SK-MEL-5 (cell line): ENCODE results near the gene HMX1. TPM values are rescaled to one million over a fixed set of nuclear protein-coding genes. Genes with fewer than 3 reads are reported as not detected.

Experiments
- DNase-seq: peaks from one replicate; pipeline ENCODE4 v3.0.0-alpha.2; 2016; ENCODE audit warnings: low read depth, low spot score
- in situ Hi-C: cut with HindIII; loops from 2 replicates; pipeline ENCODE4 v1.10.0; 2016; ENCODE audit warnings: low sequenced_read_pairs, high pct_unique_total_duplicates, low pct_unique_long_range_greater_than_20kb
- total RNA-seq: library from RNA; depleted of rRNA; stranded (reverse); fragments of >200 nt; shearing (Covaris generic); gene quantifications from 2 replicates; pipeline ENCODE4 v1.2.3, GENCODE V29; 2014

Gene HMX1
- total RNA-seq, 1 experiment from 2014 or later, result 1.3 TPM

GRCh38 chr4:8863686-8864682 is 7.7 kb downstream of the HMX1 start:
- in situ Hi-C loops, result no loop called here
- DNase-seq, result no peak

DNA sequence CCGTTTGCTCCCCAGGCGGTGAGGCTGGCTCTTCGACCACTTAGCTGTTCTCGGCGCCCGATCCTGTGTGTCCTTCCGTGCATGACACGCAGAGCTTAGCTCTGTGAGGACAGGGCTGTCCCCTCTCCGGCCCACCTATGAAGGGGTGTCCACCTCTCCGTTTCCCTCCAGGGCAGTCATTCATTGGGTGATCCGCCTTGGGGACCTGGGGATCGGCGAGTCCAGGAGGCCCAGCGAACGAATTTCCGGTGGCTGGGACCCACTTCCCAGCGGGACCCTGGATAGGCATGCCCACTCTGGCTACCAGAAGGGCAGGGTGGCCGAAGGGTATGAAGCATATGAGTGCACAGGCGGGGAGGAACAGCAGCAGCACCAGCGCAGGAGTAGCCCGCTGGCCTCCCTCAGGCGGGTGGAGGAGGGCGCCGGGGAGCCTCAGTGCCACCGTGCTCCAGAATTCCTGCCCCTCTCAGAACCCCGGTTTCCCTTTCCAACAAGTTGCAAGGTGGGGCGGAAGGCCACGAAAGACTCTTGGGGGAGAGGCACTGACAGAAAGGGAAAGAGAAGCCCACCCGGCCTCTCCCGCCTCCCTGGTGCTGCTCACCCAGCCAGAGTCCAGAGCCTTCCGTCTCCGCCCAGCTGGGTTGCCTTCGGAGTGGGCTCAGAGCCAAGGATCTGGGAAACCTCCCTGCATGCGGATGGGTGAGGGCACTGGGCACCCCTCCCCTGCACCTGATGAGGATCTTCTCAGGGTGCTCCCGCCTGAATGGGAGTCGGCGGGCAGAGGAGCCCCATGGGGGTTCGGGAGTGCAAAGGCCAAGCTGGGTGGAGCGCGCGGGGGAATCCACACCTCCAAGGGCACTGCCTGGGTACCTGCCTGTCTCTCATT is 8.6 kb downstream of the HMX1 start:
- in situ Hi-C loops, result no loop called here
- no peak for DNase-seq

GRCh38 chr4:8862334-8862733 is 9.3 kb downstream of the HMX1 start:
- in situ Hi-C loops, result no loop called here
- no peak for DNase-seq

DNA sequence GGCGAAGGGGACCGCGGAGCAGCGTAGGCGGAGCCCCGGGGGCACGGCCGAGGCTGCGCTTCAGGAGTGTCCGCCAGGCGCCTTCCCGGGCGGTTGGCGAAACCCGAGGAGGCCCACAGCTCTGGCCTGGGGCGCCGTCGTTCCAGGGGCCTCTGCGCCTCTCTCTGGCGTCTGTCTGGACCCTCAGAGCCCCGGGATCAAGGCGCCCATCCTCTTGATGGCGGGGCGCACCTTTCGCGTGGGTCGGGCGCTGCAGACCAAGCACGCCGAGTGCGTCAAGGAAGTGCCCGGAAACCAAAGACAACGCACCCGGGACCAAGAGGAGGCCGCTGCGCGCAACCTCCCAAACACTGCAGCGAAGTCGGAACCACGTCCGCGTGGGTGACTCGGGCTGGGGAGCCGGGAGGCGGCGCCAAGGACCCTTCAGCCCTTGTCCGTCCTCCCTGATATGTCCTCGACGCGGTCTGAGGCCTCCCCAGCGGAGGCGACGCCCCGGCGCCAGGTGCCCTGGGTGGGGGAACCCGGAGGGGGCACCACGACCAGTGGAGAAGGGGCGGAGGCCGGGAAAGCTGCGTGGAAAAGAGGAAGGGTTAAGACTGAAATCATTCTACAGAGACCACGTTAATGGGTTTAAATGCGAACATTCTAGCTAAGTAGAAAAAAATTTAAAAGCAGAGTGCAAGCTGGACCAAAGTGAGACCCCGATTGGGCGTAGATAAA is 9.9 kb downstream of the HMX1 start:
- in situ Hi-C loops, result no loop called here
- no peak for DNase-seq

- DNase-seq, result no peak
- in situ Hi-C loops, result no loop called here
These were observed 10.6 kb downstream of the HMX1 start for GRCh38 chr4:8860892-8861575.

DNA sequence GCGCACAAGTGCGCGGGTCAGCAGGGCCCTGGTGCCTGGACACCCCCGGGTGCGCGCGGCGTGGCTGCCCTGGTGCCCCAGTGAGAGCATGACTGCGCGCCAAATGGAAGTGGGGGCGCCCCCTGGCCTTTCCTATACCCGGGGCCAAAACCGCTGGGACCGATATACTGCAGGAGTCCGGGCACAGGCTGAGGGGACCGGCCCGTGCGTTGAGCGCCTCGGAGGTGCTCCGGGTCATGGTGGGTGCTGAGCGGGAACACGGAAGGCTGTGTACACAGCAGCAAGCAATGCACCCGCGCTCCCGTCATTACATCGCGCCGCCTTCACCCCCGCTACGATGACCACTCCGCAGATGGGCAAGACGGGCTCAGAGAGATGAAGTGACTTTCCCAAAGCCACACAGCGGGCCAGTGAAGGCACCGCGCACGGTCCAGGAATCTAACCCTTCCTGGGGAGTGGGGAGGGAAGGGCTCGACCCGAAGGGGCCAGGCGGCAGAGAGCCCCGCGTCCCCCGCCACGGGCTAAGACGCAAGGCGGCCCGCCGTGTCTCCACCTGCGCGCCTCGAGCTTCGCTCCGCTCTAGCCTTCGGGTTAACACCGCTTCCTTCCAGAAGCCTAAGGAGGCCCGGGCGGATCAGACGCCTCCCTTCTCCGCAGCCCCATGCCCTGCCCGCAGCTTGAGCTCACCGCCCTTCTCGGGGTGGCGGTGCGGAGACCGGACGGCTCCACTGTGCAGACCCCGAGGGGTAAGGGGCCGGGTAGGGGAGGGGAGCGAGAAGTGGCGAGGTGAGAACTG is 11.3 kb downstream of the HMX1 start:
- no peak for DNase-seq
- in situ Hi-C loops, result no loop called here

GRCh38 chr4:8859550-8860095 is 12.0 kb downstream of the HMX1 start:
- in situ Hi-C loops, result no loop called here
- DNase-seq, result no peak

GRCh38 chr4:8858701-8859210 is 12.9 kb downstream of the HMX1 start:
- in situ Hi-C loops, result no loop called here
- no peak for DNase-seq

GRCh38 chr4:8857766-8858700 is 13.6 kb downstream of the HMX1 start:
- in situ Hi-C loops, result no loop called here
- no peak for DNase-seq

DNA sequence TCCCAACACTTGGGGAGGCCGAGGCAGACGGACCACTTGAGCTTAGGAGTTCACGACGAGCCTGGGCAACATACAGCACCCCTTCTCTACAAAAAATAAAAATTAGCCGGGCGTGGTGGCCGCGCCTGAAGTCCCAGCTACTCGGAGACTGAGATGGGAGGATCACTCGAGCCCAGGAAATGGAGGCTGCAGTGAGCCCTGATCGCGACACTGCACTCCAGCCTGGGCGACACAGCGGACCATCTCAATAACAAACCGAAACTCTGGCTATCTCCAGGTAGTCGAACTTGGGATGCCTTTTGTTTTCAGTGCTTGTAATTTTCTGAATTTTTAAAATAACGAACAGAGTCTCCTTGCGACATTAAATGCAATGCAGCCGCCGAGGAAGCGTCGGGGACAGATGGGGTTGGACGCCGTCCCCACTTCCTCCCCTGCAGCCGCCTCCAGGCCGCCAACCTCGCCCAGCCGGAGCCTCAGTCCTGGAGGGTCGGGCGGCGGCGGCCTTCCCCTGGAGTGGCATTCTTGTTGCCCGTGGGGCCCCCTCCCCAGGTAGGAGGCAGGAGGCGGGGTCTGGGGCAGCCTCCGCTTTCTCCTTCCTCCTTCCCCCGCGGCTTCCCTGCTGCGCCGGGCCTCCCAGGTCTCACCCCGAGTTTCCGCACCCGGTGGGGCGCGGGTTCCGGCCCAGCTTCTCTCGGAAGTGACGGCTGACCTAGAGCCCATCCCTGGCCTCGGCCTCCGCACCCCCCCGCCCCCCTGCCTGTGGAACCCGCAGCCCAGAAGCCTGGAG is 14.6 kb downstream of the HMX1 start:
- no peak for DNase-seq
- in situ Hi-C loops, result no loop called here

DNA sequence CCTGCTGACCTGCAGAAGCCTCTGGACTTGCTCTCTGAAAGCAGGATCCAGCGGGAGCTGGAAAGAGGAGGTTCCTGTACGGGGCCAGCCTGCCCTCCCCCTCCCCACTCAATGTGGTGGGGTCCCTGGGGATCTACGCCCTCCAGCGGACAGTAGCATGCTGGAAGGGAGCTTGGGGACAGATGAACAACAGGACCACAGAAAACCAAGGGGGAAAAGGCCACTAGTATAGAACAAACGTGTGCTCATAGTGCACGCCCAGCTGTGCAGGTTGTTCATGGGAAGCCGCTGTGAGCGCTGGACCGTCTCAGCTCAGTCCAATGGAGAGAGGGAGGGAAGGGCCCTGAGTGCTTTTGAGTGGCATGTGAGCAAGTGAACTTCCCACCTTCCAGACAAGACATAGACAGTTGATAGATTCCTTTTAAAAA is 15.8 kb downstream of the HMX1 start:
- no peak for DNase-seq
- in situ Hi-C loops, result no loop called here

- no peak for DNase-seq
- in situ Hi-C loops, result no loop called here
These were observed 16.7 kb downstream of the HMX1 start for GRCh38 chr4:8854931-8855330.

GRCh38 chr4:8854016-8854415 is 17.6 kb downstream of the HMX1 start:
- DNase-seq, result no peak
- in situ Hi-C loops, result no loop called here

DNA sequence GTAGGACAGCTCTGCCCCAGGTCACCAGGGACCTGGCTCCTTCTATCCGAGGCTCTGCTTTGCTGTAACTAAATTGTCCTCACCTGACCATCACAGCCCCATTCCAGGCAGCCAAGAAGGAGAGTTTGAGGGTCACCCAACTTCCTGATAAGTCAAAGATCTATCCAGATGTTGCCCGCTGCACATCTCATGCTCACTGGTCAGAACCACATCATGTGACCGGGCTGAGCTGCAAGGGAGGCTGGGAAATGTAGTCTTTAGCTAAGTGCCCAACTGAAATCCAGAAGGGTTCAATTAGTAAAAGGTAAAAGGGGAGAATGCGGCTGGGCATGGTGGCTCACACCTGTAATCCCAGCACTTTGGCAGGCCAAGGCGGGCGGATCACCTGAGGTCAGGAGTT is 18.4 kb downstream of the HMX1 start:
- in situ Hi-C loops, result no loop called here
- DNase-seq, result peak; percentile 23
